Astrocyte (in vitro differentiated cells and primary cell): Measurements from ENCODE around the gene PLA2G6. TPM values are rescaled to one million over a fixed set of nuclear protein-coding genes. Genes with fewer than 3 reads are reported as not detected.

Experiments
- DNase-seq: peaks from one replicate; pipeline ENCODE4 v3.0.0-alpha.2; 2010; ENCODE audit warnings: low read depth
- FAIRE-seq: peaks from 2 replicates; lab custom pipeline; 2011; peaks lifted over from hg19 to GRCh38; lab: Jason Lieb, UNC
- H2AFZ ChIP-seq: 2 replicates; pipeline ENCODE4 v1.6.0; 2012; ENCODE audit warnings: low read depth, low read length, inconsistent platforms
- H3K27ac ChIP-seq: 2 replicates; pipeline ENCODE4 v1.5.1; 2011; ENCODE audit warnings: low read depth, low read length, inconsistent platforms
- H3K27me3 ChIP-seq: 2 replicates; pipeline ENCODE4 v1.6.0; 2011; ENCODE audit warnings: low read length, inconsistent platforms; ENCODE audit not compliant: insufficient read depth
- H3K36me3 ChIP-seq: 2 replicates; pipeline ENCODE4 v1.5.1; 2011; ENCODE audit warnings: low read length, inconsistent platforms; ENCODE audit not compliant: insufficient read depth
- H3K4me1 ChIP-seq: 2 replicates; pipeline ENCODE4 v1.5.1; 2011; ENCODE audit warnings: low read length, inconsistent platforms; ENCODE audit not compliant: insufficient read depth
- H3K4me2 ChIP-seq: 2 replicates; pipeline ENCODE4 v1.6.0; 2012; ENCODE audit warnings: low read length, inconsistent platforms
- H3K4me3 ChIP-seq: 2 replicates; pipeline ENCODE4 v1.5.1; 2011; ENCODE audit warnings: low read depth, mild to moderate bottlenecking, low read length, inconsistent platforms; ENCODE audit not compliant: insufficient read depth
- H3K79me2 ChIP-seq: 2 replicates; pipeline ENCODE4 v1.6.0; 2012; ENCODE audit warnings: mild to moderate bottlenecking, low read length, inconsistent platforms; ENCODE audit not compliant: insufficient read depth
- H3K9ac ChIP-seq: 2 replicates; pipeline ENCODE4 v1.6.0; 2012; ENCODE audit warnings: mild to moderate bottlenecking, low read length, inconsistent platforms
- H3K9me3 ChIP-seq: 2 replicates; pipeline ENCODE4 v1.5.1; 2012; ENCODE audit warnings: low read depth, mild to moderate bottlenecking, low read length, inconsistent platforms; ENCODE audit not compliant: insufficient read depth
- H4K20me1 ChIP-seq: 2 replicates; pipeline ENCODE4 v1.6.0; 2012; ENCODE audit warnings: low read length, inconsistent platforms; ENCODE audit not compliant: insufficient read depth
- H3K27ac Mint-ChIP-seq: one replicate; pipeline ENCODE4 v1.8.0; 2021; ENCODE audit warnings: mild to moderate bottlenecking, mixed read lengths; ENCODE audit not compliant: unreplicated experiment
- H3K27me3 Mint-ChIP-seq: one replicate; pipeline ENCODE4 v1.8.0; 2021; ENCODE audit warnings: low read depth, mixed read lengths; ENCODE audit not compliant: unreplicated experiment
- H3K36me3 Mint-ChIP-seq: one replicate; pipeline ENCODE4 v1.8.0; 2021; ENCODE audit warnings: low read depth, mixed read lengths; ENCODE audit not compliant: unreplicated experiment
- H3K4me1 Mint-ChIP-seq: one replicate; pipeline ENCODE4 v1.8.0; 2021; ENCODE audit warnings: low read depth, mixed read lengths; ENCODE audit not compliant: unreplicated experiment
- H3K4me3 Mint-ChIP-seq: one replicate; pipeline ENCODE4 v1.8.0; 2021; ENCODE audit warnings: mild to moderate bottlenecking, moderate library complexity, mixed read lengths; ENCODE audit not compliant: unreplicated experiment
- H3K9me3 Mint-ChIP-seq: one replicate; pipeline ENCODE4 v1.8.0; 2021; ENCODE audit warnings: mild to moderate bottlenecking, mixed read lengths; ENCODE audit not compliant: unreplicated experiment
- CTCF ChIP-seq: IDR thresholded peaks from 2 replicates; pipeline ENCODE4 v1.5.1; 2011; ENCODE audit warnings: low read depth, mild to moderate bottlenecking, inconsistent platforms, low read length, moderate library complexity; ENCODE audit not compliant: insufficient read depth
- EZH2 ChIP-seq: IDR thresholded peaks from 2 replicates; pipeline ENCODE4 v1.6.1; 2012; ENCODE audit warnings: mild to moderate bottlenecking, low read length, inconsistent platforms; ENCODE audit not compliant: insufficient read depth
- total RNA-seq: library from RNA; stranded (reverse); gene quantifications from 2 replicates; pipeline ENCODE4 v1.2.1, GENCODE V29; 2021

The PLA2G6 gene
- total RNA-seq, 1 donor from 2014 or later = 10.0 TPM

- H2AFZ ChIP-seq = no peak overlapping the region
- peak overlapping the region; percentile 88 for H3K4me3 ChIP-seq
- no peaks in the 10 kb centered on the region for H3K27me3 ChIP-seq
- peaks cover 38% of the 10 kb centered on the region for H3K4me1 ChIP-seq
- peak overlapping the region; percentile 99 for H3K9ac ChIP-seq
- H3K9me3 ChIP-seq = no peaks in the 10 kb centered on the region
- no peaks in the 10 kb centered on the region for H3K36me3 ChIP-seq
- peak overlapping the region; percentile 99 for H3K27ac ChIP-seq
- H3K9me3 Mint-ChIP-seq = no peaks in the 10 kb centered on the region
- no peak overlapping the region for H3K27ac Mint-ChIP-seq
- peaks cover 69% of the 10 kb centered on the region for H4K20me1 ChIP-seq
- DNase-seq (peak; percentile 84), FAIRE-seq (peak; percentile 45)
- no peak overlapping the region for H3K4me3 Mint-ChIP-seq
- TF ChIP-seq EZH2 (no peak), CTCF (no peak)
- H3K79me2 ChIP-seq = peaks cover 75% of the 10 kb centered on the region
- peak overlapping the region; percentile 95 for H3K4me2 ChIP-seq
- H3K4me1 Mint-ChIP-seq = peaks cover 19% of the 10 kb centered on the region
- peaks cover 11% of the 10 kb centered on the region for H3K36me3 Mint-ChIP-seq
- H3K27me3 Mint-ChIP-seq = no peaks in the 10 kb centered on the region
These were observed 23.9 kb upstream of the PLA2G6 start for GRCh38 chr22:38205261-38206128.

- H3K9me3 Mint-ChIP-seq = no peaks in the 10 kb centered on the region
- peak overlapping the region; percentile 58 for H3K4me3 Mint-ChIP-seq
- peak; percentile 38 for DNase-seq
- H3K4me3 ChIP-seq = peak overlapping the region; percentile 88
- H2AFZ ChIP-seq = no peak overlapping the region
- peak overlapping the region; percentile 95 for H3K4me2 ChIP-seq
- H3K4me1 ChIP-seq = peaks cover 38% of the 10 kb centered on the region
- H3K36me3 Mint-ChIP-seq = peaks cover 11% of the 10 kb centered on the region
- no peaks in the 10 kb centered on the region for H3K9me3 ChIP-seq
- H3K4me1 Mint-ChIP-seq = peaks cover 19% of the 10 kb centered on the region
- no peaks in the 10 kb centered on the region for H3K27me3 Mint-ChIP-seq
- peak overlapping the region; percentile 99 for H3K27ac ChIP-seq
- FAIRE-seq = no peak
- peak overlapping the region; percentile 41 for H3K27ac Mint-ChIP-seq
- H4K20me1 ChIP-seq = peaks cover 62% of the 10 kb centered on the region
- no peaks in the 10 kb centered on the region for H3K27me3 ChIP-seq
- peak overlapping the region; percentile 99 for H3K9ac ChIP-seq
- TF ChIP-seq CTCF (no peak), EZH2 (no peak)
- H3K79me2 ChIP-seq = peaks cover 68% of the 10 kb centered on the region
- no peaks in the 10 kb centered on the region for H3K36me3 ChIP-seq
These were observed 23.2 kb upstream of the PLA2G6 start for GRCh38 chr22:38204784-38205183.
